ENCODE results near the gene CPT1A. TPM values are rescaled to one million over a fixed set of nuclear protein-coding genes. Genes with fewer than 3 reads are reported as not detected.

The CPT1A gene
- total RNA-seq, 1 experiment from 2014 or later: 31.8 TPM

- Mint-ChIP-seq H3K27ac (ENCODE audit: low read depth, unreplicated experiment) (no peak overlapping the region), H3K9me3 (ENCODE audit: unreplicated experiment) (no peaks in the 10 kb centered on the region), H3K27me3 (ENCODE audit: insufficient read depth, unreplicated experiment) (no peaks in the 10 kb centered on the region), H3K4me1 (ENCODE audit: insufficient read depth, unreplicated experiment) (no peaks in the 10 kb centered on the region), H3K4me3 (ENCODE audit: unreplicated experiment) (no peak overlapping the region), H3K36me3 (ENCODE audit: insufficient read depth, unreplicated experiment) (peaks cover 28% of the 10 kb centered on the region)
- ChIA-PET POLR2A (no interaction called here), CTCF (no interaction called here)
- no TSS peak for BruUV-seq (replicated peaks)
- TF ChIP-seq CTCF (IDR thresholded peaks at IDR 0.05; ENCODE audit: unreplicated experiment): no peak
- DNase-seq (ENCODE audit: unreplicated experiment): no peak
- intact Hi-C loops (cut with micrococcal nuclease): no loop called here
These were observed 57.1 kb downstream of the CPT1A start for GRCh38 chr11:68784653-68785052.

- TF ChIP-seq CTCF (IDR thresholded peaks at IDR 0.05; ENCODE audit: unreplicated experiment): no peak
- intact Hi-C loops (cut with micrococcal nuclease): no loop called here
- ChIA-PET POLR2A (no interaction called here), CTCF (interaction anchor here (0.9 kb wide), 1 partner anchor 12 kb away, joined by 4 read pairs; no protein-coding TSS in a partner anchor)
- no peak for DNase-seq (ENCODE audit: unreplicated experiment)
- BruUV-seq (replicated peaks): no TSS peak
- H3K36me3 Mint-ChIP-seq (ENCODE audit: insufficient read depth, unreplicated experiment): peaks cover 42% of the 10 kb centered on the region
- no peak overlapping the region for H3K4me3 Mint-ChIP-seq (ENCODE audit: unreplicated experiment)
- no peaks in the 10 kb centered on the region for H3K27me3 Mint-ChIP-seq (ENCODE audit: insufficient read depth, unreplicated experiment)
- H3K27ac Mint-ChIP-seq (ENCODE audit: low read depth, unreplicated experiment): no peak overlapping the region
- H3K9me3 Mint-ChIP-seq (ENCODE audit: unreplicated experiment): no peaks in the 10 kb centered on the region
- H3K4me1 Mint-ChIP-seq (ENCODE audit: insufficient read depth, unreplicated experiment): no peaks in the 10 kb centered on the region
These were observed 58.4 kb downstream of the CPT1A start for GRCh38 chr11:68783216-68783821.

GRCh38 chr11:68782711-68783110 lies 59.0 kb downstream of the CPT1A start:
- no peak for TF ChIP-seq CTCF (IDR thresholded peaks at IDR 0.05; ENCODE audit: unreplicated experiment)
- BruUV-seq (replicated peaks): no TSS peak
- H3K9me3 Mint-ChIP-seq (ENCODE audit: unreplicated experiment): no peaks in the 10 kb centered on the region
- ChIA-PET CTCF (no interaction called here), POLR2A (no interaction called here)
- no peak overlapping the region for H3K4me3 Mint-ChIP-seq (ENCODE audit: unreplicated experiment)
- H3K27ac Mint-ChIP-seq (ENCODE audit: low read depth, unreplicated experiment): no peak overlapping the region
- H3K27me3 Mint-ChIP-seq (ENCODE audit: insufficient read depth, unreplicated experiment): no peaks in the 10 kb centered on the region
- no peak for DNase-seq (ENCODE audit: unreplicated experiment)
- H3K36me3 Mint-ChIP-seq (ENCODE audit: insufficient read depth, unreplicated experiment): peaks cover 47% of the 10 kb centered on the region
- no peaks in the 10 kb centered on the region for H3K4me1 Mint-ChIP-seq (ENCODE audit: insufficient read depth, unreplicated experiment)
- intact Hi-C loops (cut with micrococcal nuclease): no loop called here

- H3K4me3 Mint-ChIP-seq (ENCODE audit: unreplicated experiment): no peak overlapping the region
- no peak for DNase-seq (ENCODE audit: unreplicated experiment)
- intact Hi-C loops (cut with micrococcal nuclease): no loop called here
- no peak for TF ChIP-seq CTCF (IDR thresholded peaks at IDR 0.05; ENCODE audit: unreplicated experiment)
- BruUV-seq (replicated peaks): no TSS peak
- ChIA-PET POLR2A (interaction anchor here (0.6 kb wide), 1 partner anchor 144 kb away, joined by 3 read pairs; no protein-coding TSS in a partner anchor), CTCF (no interaction called here)
- H3K27ac Mint-ChIP-seq (ENCODE audit: low read depth, unreplicated experiment): no peak overlapping the region
- no peaks in the 10 kb centered on the region for H3K4me1 Mint-ChIP-seq (ENCODE audit: insufficient read depth, unreplicated experiment)
- no peaks in the 10 kb centered on the region for H3K27me3 Mint-ChIP-seq (ENCODE audit: insufficient read depth, unreplicated experiment)
- no peaks in the 10 kb centered on the region for H3K9me3 Mint-ChIP-seq (ENCODE audit: unreplicated experiment)
- peaks cover 56% of the 10 kb centered on the region for H3K36me3 Mint-ChIP-seq (ENCODE audit: insufficient read depth, unreplicated experiment)
These were observed 60.9 kb downstream of the CPT1A start for GRCh38 chr11:68780829-68781228.

All from MCF 10A (cell line).